CD4-positive, alpha-beta T cell treated with Interferon gamma for 1 hour (primary cell): ENCODE results near the gene INAFM1.
A peak's percentile ranks its signal among the peaks of the same experiment; 100 is the strongest.

Source experiments
- DNase-seq: peaks from one replicate; pipeline ENCODE4 v3.0.0-alpha.2; 2020

Gene INAFM1

DNA sequence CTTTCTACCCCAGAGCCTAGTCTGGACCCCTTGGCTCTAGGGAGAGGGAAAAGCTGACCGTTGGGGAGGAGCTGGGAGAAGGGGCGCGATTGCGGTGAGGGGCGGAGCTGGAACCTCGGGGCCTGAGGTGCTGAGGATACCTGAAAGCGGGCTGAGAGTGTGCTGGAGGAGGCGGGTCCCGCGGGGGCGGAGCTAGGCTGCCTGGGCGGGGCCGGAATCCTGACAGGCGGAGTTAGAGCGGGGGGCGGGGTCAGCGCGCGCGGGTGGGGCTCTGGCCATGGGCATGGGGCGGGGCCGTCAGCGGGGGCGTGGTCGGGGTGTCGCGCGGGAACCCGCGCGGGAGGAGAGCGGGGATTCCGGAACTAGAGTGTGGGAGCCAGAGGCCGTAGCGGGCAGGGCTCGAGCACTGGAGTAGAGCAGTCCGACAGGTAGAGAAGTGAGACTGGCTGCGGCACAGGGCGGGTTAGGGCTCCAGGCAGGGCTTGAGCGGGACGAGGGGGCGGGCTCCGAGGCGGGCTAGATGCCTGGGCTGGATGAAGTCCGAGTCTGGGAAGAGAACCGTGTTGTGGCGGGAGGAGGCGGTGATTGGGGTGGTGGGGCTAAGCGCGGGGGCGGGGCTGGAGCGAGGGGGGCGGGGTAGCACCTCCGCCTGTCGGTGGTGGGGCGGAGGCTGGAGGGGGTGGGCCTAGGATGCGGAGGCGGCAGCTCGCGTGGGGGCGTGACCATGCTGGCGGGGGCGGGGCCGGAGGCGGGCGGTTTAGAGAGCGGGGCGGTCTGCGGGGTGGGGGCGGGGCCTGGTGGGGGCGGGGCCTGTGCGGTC lies at the start of gene INAFM1:
Gene INAFM1, plus strand, starts transcription at position 815 of the 820 bp plus-strand sequence. CDS start 35 bp downstream, outside the sequence.
- DNase-seq, result peak; percentile 95

DNA sequence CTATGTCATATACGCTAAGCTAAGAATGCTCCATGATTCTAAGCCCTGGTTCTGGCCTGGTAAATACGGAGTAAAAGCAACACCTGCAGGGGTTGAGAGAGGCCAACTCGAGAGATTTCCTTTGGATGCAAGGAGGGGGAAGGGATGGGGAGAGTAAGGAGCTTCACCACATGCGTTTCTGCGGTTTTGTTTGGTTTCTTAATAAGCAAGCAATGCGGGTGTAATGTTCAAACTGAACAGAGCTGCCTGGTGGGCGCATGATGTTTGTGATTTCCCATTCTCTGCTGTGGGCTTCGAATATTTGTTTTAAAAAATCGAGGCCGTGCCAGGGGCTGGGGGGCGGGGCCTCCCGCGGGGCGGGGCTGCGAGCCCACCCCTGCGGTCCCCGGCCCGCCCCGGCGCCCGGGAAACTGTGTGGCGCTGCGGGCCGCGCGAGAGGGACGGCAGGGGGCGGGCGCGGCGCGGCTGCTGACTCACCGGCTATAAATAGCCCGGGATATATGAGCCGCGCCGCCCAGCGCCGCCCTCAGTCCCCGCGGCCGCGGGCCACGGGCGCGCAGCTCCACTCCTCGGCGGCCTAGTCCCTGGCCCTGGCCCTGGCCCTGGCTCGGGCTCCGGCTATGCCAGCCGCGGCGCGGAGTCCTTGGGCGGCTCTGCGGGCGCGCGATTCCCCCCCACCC lies 48.8 kb upstream of the INAFM1 start:
- peak; percentile 89 for DNase-seq

DNA sequence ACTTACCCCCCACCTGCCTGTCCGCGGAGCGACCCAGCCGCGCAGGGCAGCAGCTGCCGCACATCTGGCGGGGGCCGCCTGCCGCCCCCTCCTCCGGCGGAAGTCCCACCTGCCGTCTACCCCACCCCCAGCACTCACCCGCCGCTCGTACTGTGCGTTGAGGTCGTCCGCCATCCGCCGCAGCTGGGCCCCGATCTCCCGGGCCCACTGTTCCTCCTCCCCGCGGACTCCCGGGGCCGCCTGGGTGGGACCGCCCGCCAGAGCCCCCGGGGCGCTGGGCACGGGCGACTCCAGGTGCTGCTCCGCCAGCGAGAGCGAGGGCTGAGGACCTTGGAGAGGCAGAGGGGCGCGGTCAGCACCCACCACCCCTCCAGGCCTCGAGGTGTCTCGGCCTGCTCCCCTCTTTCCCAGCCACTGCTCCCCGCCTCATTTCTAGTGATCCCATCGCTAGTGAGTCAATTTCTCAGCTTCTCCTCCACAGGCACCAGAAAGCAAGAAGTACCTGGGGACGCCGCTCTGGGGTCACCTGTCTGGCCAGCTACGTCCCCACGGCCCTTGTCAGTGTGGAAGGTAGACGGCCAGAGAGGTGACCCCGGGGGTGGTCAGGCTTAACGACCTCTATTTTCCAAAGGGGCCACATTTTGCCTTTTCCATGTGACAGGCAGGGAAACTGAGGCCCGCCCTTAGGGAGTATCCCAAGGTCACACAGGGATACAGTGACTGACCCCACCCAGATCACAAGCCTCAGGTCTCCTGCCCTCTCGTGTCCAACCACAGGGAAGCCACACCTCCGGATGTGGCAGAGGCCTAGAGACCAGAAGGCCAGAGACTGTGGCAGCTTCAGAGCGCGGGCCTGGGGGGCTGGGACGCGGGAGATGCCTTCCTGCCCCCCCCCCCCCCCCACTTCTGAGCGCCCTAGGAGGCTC lies 48.0 kb upstream of the INAFM1 start:
- peak; percentile 82 for DNase-seq

DNA sequence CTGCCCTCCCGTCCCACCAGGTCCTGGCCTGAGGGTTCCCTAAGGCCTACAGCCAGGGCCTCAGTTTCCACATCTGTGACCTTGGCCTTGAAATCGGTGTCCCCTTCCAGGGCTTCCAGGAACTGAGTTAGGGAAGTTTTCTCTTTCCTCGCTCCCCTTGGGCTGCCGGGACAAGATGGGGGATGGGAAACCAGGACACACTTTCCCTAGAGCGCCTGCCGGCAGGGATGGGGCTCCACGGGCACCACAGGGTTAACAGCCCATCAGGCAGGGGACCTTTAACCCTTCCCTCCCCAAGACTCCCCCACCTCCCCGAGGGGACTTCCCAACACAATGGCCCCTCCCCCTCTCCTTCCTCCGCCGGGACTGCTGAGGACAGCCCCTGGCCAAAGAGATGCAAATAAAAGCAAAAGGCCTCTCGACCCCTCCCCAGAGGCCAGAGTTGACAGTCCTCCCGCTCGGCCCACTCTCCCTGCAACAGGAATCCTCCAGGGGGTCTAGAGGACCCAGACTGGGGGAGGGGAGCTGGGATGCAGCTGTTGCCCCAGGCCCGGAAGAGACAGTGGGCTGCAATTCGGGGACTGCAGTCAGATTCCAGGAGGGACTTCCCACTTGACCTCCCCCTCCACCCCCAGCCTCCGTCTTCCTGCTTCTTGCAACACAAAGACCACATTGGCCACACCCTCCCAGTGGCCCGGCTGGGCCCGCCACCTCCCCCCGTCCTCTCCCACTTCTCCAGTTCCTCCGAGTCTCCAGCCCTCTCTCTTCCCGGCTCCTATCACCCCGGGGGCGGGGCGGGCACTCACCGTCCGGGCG lies 47.1 kb upstream of the INAFM1 start:
- DNase-seq, result peak; percentile 66

DNA sequence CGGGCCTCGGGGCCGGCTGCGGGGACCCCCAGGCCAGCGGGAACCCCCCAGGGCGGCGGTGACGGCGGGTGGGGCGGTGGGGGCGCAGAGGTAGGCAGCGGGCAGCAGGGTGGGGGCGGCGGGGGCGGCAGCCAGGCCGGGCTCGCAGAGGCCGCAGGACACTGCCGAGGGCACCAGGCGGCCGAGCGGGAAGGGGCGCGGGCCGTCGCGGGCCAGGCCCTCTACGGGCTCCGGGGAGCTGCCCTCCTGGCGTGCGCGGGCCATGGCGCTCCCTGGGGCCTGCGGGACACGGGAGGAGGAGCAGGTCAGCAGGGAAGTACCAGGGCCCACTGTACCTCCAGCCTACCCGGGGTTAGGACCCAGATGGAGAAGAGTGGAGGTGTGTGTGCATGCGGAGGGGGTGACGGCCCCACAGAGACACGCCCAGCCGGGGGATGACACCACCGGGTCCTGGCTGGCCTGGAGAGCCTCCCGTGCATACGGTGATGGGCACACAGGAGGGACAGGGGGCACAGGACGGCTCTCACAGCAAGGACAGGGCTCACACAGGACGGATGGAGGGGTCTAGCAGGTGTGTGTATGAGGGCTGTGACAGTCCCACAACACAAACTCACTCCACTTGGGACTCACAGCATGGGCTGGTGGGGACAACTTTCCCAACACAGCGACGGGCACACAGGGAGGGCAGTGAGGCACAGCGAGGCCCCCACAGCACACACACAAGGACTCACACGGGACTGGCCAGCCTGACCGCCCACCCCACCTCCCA lies 46.3 kb upstream of the INAFM1 start:
- DNase-seq, result peak; percentile 56

DNA sequence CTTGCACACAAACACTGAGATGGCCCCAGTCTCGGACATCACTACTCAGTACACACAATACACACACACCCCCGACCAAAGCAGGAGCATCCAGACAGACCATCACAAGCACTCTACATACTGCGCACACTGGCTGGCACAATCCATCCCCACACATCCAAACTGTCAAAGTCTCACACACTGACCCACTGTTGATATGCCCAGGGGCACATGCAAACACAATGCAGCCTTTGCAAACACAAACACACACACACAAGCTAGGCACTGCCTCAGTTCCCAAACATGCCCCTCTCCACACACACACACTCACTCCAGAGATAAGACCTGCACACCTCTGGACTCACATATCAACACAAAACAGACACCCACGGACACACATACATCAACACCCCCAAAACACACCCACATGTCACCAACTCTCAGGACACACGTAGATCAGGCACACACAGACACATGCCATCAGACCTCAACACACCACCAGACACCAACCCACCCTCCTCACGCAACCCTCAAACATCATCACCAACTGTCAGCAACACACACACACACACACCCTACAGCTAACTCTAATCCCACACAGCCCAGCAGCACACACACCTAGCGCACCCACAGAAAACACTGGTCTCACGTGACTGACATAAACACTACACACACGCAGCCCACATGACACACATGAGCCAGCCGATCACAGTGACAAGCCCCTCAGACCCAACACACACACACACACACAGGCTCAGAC lies 45.6 kb upstream of the INAFM1 start:
- peak; percentile 55 for DNase-seq

DNA sequence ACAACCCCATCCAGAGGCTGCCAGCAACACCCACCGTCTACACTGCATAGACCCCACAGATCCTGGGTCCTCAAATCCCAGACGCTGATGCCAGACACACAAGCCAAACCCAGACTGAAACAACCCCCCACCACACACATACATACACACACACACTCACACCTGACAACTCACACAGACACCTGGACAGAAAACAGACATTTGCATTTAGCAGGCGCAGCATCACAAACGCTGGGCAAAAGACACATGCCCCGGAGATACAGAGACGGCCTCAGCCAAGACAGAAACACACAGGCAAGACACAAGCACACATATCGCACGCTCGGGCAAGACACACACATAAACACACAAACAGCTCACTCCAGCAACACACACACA lies 45.0 kb upstream of the INAFM1 start:
- no peak for DNase-seq

DNA sequence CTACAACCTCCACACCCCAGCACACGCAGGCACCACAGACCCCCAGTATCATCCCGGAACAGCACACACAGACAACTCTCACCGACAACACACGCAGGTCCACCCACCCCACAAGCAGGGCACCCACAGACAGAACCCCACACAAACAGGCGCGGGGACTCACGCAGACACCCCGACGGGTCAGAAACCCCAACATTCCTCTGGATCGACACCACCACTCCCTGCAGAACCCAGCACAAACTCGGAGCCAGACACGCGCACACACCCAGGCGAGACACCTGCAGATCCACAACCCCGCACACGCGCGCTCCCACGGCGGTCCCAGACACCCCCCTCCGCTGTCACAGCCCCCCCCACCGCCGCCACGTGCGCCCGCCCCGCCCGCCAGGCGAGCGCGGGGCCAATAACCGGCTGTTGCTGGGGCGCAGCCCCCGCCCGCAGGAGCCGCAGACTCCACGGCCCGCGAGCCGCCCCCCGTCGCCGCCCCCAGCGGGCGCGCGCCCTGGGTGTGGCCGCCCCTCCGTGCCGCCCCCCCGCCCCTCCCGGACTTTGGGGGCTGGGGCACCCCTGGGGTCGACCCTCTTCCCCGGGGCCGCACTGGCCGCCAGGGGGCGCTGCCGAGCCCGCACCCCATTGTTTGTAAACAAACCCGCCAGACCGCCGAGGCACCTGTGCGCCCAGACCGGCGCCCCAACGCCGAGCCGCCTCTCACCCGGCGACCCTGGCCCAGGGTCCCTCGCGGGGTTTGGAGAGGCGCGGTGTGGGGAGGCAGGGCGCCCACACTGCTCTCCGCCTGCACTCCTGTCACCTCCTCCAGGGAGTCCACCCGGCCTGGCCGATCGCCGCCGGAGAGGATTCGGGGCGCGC lies 44.4 kb upstream of the INAFM1 start:
- DNase-seq, result peak; percentile 84

DNA sequence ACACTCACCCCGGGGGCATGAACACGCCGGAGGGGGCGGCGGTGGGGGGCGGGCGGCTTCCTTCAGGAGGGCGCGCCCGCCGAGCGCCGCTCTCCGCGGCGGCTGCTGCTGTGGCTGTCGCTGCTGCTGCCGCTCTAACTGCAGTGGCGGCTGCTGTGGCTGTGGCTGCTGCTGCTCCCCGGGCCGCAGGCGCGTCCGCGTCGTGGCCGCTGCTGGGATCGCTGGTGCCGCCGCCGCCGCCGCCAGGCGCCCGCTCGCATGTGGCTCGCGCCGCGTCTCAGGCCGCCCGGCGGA lies 43.8 kb upstream of the INAFM1 start, which contains the start of gene BBC3:
Gene BBC3, minus strand, starts transcription at position 279 of the 294 bp plus-strand sequence. CDS start 2,768 bp downstream, outside the sequence.
- no peak for DNase-seq

DNA sequence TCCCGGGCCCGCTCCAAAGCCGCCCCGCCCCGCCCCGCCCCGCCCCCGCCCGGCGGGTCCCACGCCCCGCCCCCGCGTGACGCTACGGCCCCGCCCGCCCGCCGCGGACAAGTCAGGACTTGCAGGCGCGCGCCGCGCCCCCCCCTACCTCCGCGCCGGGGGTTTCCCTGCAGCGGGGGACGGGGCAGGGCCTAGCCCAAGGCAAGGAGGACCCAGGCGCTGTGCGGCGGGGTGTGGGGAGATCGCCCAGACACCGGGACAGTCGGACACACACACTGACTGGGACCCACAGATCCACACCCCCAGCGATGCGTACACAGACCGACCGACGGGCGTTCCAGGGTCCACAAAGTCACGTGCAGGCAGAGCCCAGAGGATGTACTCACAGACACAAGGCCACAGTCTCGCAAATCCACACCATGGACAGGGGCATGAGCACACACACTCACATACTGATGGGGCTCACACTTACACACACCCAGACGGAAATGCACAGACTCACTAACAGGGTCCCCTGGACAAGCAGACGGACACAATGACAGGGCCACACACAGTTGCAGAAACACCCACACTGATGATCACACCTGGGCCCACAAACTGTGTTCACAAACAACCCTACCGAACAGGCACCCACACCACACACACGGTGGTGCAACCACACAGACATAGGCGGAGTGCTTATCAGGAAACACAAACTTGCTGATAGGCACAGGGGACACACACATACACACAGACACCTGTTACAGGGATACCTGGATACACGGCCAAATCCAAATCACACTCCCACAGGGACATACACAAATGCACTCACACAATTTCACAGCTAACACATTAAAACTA lies 43.2 kb upstream of the INAFM1 start:
- peak; percentile 94 for DNase-seq

DNA sequence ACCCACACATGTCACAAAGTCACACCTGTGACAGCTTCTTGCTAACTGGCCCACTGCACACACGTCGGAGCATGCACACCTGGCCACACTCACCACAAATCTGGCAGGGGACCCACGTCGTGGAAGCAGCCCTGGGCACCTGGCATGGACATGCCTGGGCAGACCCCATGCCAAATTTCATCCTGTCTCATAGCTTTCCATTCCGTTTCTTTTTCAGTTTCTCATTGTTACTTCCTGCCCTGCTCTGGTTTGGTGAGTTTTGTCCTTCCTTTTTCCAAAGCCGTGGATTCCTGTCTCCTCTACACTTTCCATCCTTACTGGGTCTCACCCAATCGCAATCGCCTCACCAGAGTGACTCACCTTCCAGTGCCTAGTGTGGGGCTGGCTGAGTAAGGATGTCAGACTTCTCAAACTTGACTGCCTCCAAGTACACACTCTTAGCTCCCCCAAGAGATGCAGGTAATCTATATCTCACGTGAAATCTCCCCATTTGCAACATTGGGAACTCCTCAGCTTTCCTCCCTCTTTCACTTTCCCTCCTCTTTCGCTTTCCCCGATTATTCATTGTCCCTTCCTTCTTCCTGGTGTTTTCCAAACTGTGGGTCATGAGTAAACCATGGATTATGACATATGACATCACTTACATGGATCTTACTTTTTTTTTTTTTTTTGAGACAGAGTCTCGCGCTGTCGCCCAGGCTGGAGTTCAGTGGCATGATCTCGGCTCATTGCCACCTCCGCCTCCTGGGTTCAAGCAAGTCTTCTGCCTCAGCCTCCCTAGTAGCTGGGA lies 42.1 kb upstream of the INAFM1 start:
- peak; percentile 14 for DNase-seq

DNA sequence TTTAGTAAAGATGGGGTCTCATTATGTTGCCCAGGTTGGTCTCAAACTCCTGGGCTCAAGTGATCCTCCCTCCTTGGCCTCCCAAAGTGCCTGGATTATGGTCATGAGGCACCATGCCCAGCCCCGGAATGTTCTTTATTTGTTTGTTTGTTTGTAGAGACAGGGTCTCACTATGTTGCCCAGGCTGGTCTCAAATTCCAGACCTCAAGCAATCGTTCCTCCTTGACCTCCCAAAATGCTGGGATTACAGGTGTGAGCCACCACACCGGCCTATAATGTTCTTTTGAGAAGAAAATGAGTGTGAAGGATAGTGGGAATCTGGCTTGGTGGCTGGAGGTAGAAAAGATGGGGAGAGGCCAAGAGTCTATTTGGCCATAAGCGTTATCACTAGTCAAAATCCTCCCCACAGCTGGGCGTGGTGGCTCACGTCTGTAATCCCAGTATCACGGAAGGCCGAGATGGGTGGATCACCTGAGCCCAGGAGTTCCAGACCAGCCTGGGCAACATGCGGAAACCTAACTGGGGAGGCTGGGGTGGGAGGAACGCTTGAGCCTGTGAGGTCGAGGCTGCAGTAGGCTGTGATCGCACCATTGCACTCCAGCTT lies 38.5 kb upstream of the INAFM1 start:
- DNase-seq, result no peak

DNA sequence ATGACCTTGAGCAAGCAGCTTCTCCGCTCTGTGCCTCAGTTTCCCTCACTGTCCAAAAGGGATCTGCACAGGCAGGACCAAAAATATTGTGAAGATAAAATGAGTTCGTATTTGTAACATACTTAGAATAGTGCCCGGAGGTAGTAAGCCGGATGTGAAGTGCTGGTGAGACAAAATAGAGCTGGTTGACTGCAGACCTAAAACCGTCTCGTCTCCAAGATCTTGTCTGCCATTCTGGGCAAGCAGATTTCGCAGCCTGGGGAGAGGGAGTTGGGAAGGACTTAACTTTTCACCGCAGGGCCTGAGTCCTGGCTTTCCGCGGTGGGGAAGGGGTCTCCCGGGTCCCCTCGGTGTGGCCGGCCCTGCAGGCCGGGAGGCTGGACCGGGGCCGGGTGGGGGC lies 35.5 kb upstream of the INAFM1 start:
- DNase-seq, result no peak

DNA sequence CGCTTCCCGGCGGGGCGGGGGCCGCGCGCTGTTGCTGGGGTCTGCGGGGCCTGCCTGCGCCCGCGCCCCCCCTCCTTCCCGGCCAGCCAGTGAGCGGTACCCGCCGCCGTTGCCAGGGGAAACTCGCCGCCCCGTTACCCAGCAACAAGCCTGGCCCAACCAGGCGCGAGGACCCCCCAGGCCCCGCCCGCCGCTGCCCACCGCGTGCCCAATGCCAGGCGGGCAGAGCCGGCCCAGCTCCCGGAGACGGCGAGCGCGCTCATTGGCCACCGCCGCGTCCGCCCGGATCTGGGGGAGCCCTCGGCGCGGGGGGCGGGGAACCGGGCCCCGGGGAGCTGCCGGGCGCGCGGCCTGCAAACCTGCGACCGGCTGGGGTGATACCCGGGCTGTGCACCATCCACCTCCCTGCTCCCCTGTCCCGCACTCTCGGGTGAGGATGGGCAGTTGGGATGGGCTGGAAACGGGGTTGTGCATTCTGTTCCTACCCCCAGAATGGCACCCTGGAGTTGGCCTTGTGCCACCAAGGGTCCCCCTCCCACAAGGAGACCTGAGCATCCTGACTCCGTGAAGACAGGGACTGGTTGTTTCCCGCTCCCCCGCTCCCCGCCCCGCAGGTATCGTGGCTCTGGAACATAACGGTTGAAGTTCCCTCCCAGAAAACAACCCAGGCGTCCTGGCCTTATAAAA lies 34.9 kb upstream of the INAFM1 start:
- peak; percentile 81 for DNase-seq

DNA sequence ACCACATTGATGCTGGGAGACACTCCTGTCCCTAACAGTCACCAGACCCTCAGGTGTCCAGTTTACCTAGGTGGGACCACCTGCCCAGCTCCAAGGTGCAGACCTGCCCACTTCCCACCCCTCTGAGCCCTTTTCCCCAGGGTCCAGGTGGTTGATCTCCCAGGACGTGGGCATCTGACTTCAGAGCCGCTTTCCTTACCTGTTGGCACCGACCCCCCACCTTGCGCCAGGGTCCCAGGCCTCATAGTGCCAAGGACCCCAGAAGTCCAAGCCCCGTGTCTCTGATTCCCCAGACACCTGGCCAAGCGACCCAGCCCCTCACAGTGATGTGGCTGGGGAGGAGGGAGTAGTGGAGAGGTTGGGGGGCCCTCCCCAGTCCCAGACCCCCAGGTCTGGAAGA lies 34.1 kb upstream of the INAFM1 start:
- DNase-seq, result no peak

DNA sequence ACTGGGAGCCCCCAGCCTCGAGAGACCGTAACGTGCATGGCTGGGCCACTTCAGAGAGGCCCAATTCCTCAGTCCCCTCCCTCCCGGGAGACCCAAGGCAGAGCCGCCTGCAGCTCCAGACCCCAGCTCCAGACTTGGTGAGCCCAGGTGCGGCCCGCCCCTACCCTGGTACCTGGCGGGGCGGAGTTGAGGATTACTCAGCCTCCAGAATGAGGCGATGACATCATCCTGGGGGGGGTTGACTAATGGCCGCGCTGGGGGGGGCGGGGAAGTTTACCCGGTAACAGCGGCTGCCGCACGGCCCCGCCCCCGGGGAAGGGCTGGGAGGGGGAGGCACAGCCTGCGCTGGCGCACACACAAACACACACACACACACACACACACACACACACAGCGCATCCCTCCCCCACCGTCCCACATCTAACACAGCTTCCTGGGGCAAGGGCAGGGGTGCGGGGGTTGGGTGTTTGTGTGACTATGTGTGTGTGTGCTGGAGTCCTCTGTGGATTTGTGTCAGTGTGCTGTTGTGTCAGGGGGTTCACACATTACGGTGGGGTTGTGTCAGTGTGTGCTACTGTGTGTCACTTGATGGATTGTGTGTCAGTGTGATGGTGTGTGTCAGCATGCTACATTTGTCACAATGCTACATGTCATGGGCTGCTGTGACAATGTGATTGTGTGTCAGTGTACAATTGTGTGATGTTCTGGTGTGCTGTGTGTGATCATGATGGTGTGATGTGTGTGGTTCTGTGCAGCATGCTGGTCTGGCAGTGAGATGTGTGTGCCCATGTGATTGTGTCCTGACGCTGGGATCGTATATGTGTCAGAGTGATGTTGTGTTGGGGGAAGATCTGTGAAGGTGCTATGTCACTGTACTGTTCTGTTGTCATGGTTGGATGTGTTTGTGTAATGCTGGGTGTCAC lies 33.4 kb upstream of the INAFM1 start:
- DNase-seq, result peak; percentile 91
